ENCODE results near the gene TFCP2L1.

DNA sequence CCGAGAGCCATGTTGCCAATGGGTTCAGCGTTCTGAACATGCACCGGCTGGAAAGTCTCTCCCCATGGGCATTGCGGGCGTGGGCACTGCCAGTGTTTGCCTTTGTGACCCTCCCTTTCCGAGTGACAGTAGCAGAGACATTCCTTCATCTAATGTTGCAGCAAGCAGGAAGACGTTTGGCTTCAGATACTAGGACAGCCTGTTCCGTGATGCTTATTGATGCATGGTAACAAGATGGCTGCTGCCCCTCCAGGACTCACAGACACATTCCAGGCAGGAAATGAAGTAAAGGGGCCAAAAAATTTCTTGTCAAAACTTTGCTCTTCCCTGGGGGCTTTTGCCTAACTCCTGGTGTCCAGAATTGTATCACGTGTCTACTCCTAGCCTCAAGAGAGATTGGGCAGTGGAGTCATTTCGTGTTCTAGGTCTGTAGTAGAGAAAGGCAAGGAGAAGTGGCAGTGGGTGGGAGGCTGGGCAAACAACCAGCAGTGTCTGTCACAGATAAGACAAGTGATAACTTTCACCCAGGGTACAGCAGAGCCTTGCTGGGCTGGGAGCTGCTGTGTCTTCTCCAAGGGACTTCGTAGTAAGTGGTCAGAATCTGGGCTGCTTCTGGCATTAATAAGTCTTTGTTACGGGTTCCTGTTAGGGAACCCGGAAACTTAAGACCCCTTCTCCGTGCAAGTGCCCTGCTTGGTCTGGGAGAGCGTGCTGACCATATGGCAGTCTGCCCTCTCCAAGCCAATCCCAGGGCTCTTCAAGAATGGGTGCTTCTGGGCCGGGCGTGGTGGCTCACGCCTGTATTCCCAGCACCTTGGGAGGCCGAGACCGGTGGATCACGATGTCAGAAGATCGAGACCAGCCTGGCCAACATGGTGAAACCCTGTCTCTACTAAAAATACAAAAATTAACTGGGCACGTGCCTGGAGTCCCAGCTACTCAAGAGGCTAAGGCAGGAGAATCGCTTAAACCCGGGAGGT, 93.5 kb downstream of the TFCP2L1 start:
- TF ChIP-seq EZH2 (IDR thresholded peaks at IDR 0.05) (no peak), POLR2AphosphoS5 (IDR thresholded peaks at IDR 0.05; ENCODE audit: borderline replicate concordance, low read depth, low read length) (no peak), FOXP2 (optimal IDR thresholded peaks at IDR 0.05; ENCODE audit: control extremely low read depth, extremely low read length, insufficient read depth) (no peak)

Measured in SK-N-MC (cell line).